ENCODE data around the gene PCMT1.

- TF ChIP-seq CTCF (conservative IDR thresholded peaks at IDR 0.05; ENCODE audit: low read length), result no peak
- TF ChIP-seq EZH2phosphoT487 (IDR thresholded peaks at IDR 0.05; ENCODE audit: borderline replicate concordance, low read depth, low read length), result no peak
Observed at GRCh38 chr6:149729824-149730223, 19.7 kb upstream of the PCMT1 start.

Data from OCI-LY7 (cell line).